Measurements from ENCODE around the gene PDE4B.

- TF ChIP-seq CTCF (IDR thresholded peaks at IDR 0.05) (no peak), HOXB5 (CRISPR knock-in tag; IDR thresholded peaks at IDR 0.05) (no peak), PHF8 (IDR thresholded peaks at IDR 0.05; ENCODE audit: borderline replicate concordance, low read depth) (no peak), JUNB (IDR thresholded peaks at IDR 0.05) (no peak), CHD4 (IDR thresholded peaks at IDR 0.05; ENCODE audit: borderline replicate concordance) (no peak), HES2 (IDR thresholded peaks at IDR 0.05) (no peak), JUN (IDR thresholded peaks at IDR 0.05) (no peak)
These were observed 146.9 kb downstream of the PDE4B start for GRCh38 chr1:65939636-65940035.

Data from A549 (cell line).